Cardiac muscle cell (in vitro differentiated cells and primary cell): ENCODE results near the gene TMEM11. TPM values are rescaled to one million over a fixed set of nuclear protein-coding genes. Genes with fewer than 3 reads are reported as not detected.

ENCODE experiments used
- DNase-seq, 2 donors: peaks; one replicate each; pipeline versions ENCODE4 v3.0.0 to v3.0.0-alpha.2; 2010 to 2017; ENCODE audit warnings: low read depth in 1 of 2, low spot score in 1 of 2
- H3K27ac ChIP-seq: fragments of 200-600 bp; sonication (generic); 2 replicates; pipeline ENCODE4 v1.5.1; 2016
- H3K27me3 ChIP-seq: fragments of 200-600 bp; sonication (generic); 2 replicates; pipeline ENCODE4 v1.6.0; 2016; ENCODE audit warnings: control low read depth
- H3K36me3 ChIP-seq: fragments of 200-600 bp; sonication (generic); 2 replicates; pipeline ENCODE4 v1.5.1; 2016; ENCODE audit warnings: control low read depth
- H3K4me1 ChIP-seq: fragments of 200-600 bp; sonication (generic); 2 replicates; pipeline ENCODE4 v1.8.1; 2017; ENCODE audit warnings: low read depth, mild to moderate bottlenecking, mixed run types
- H3K4me3 ChIP-seq: fragments of 200-600 bp; sonication (generic); 2 replicates; pipeline ENCODE4 v1.5.1; 2016; ENCODE audit warnings: mild to moderate bottlenecking
- H3K9me3 ChIP-seq: fragments of 200-600 bp; sonication (generic); 2 replicates; pipeline ENCODE4 v1.5.1; 2017; ENCODE audit warnings: low read depth, mild to moderate bottlenecking, control low read depth
- polyA plus RNA-seq: library from polyadenylated mRNA; unstranded; fragments of >200 nt; fragmentation: Nextera tagmentation; extraction: Ambion mirVana; gene quantifications from 2 replicates; pipeline ENCODE4 v1.2.1, GENCODE V29; 2016
- total RNA-seq: library from RNA; depleted of rRNA; stranded (reverse); fragments of >200 nt; gene quantifications from 2 replicates; pipeline ENCODE4 v1.2.3, GENCODE V29; 2016
- TF ChIP-seq, protein P1 (sequence below): IDR thresholded peaks from 2 replicates; pipeline ENCODE4 v1.5.1; 2012; ENCODE audit warnings: low read depth, mild to moderate bottlenecking, low read length

Gene TMEM11
- total and polyA plus RNA-seq, 2 experiments from 2014 or later = 37.9 to 91.0 TPM

DNA sequence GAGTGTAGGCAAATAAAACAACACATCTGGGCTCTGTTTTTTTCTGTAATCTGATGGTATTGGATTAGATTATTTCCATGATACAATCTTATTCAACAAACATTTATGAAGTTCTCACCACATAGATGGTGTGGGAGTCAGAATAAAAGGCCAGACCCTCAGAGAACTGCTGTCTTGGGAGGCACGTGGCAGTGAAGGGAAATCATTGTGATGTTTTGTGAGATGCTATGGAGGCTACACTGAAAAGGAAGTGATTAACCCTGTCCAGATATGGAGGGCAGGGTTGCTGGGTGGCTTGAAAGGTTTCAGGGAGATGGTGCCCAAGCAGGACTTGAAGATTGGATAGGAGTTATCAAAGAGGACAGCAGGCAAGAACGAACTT lies 51.6 kb downstream of the TMEM11 start:
- Histone ChIP-seq H3K27ac (no peak overlapping the region), H3K9me3 (no peaks in the 10 kb centered on the region)

GRCh38 chr17:21161498-21162393 lies 52.2 kb downstream of the TMEM11 start:
- peak in 1 of 2 donors; percentile 64 for DNase-seq
- H3K27me3 ChIP-seq = no peaks in the 10 kb centered on the region
- H3K4me1 ChIP-seq = peaks cover 16% of the 10 kb centered on the region
- H3K36me3 ChIP-seq = no peaks in the 10 kb centered on the region
- TF ChIP-seq, protein P1, sequence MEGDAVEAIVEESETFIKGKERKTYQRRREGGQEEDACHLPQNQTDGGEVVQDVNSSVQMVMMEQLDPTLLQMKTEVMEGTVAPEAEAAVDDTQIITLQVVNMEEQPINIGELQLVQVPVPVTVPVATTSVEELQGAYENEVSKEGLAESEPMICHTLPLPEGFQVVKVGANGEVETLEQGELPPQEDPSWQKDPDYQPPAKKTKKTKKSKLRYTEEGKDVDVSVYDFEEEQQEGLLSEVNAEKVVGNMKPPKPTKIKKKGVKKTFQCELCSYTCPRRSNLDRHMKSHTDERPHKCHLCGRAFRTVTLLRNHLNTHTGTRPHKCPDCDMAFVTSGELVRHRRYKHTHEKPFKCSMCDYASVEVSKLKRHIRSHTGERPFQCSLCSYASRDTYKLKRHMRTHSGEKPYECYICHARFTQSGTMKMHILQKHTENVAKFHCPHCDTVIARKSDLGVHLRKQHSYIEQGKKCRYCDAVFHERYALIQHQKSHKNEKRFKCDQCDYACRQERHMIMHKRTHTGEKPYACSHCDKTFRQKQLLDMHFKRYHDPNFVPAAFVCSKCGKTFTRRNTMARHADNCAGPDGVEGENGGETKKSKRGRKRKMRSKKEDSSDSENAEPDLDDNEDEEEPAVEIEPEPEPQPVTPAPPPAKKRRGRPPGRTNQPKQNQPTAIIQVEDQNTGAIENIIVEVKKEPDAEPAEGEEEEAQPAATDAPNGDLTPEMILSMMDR = no peak
- H3K4me3 ChIP-seq = no peak overlapping the region
- no peaks in the 10 kb centered on the region for H3K9me3 ChIP-seq
- H3K27ac ChIP-seq = peak overlapping the region; percentile 12

More for the DNA sequence above, 51.6 kb downstream of the TMEM11 start:
- Histone ChIP-seq H3K4me3 (no peak overlapping the region), H3K27me3 (no peaks in the 10 kb centered on the region), H3K4me1 (peaks cover 22% of the 10 kb centered on the region), H3K36me3 (no peaks in the 10 kb centered on the region)
- DNase-seq = no peak
- TF ChIP-seq, protein P1 = no peak

DNA sequence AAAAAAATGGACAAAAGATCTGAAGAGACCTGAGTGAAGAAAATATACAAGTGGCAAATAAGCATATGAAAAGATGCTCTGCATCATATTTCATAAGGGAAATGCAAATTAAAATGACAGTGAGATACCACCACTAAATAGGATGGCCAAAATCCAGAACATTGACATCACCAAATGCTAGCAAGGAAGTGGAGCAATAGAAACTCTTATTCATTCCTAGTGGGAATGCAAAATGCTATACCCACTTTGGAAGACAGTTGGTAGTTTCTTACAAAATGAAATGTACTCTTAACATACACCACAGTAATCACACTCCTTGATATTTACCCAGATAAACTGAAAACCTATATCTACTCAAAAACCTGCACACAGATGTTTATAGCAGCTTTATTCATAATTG lies 53.6 kb downstream of the TMEM11 start:
- H3K4me3 ChIP-seq = no peak overlapping the region
- no peaks in the 10 kb centered on the region for H3K36me3 ChIP-seq
- peaks cover 7% of the 10 kb centered on the region for H3K4me1 ChIP-seq
- no peaks in the 10 kb centered on the region for H3K9me3 ChIP-seq
- H3K27me3 ChIP-seq = no peaks in the 10 kb centered on the region
- H3K27ac ChIP-seq = no peak overlapping the region
- no peak for DNase-seq
- TF ChIP-seq, protein P1 = no peak

- H3K4me1 ChIP-seq = peaks cover 7% of the 10 kb centered on the region
- DNase-seq = no peak
- no peaks in the 10 kb centered on the region for H3K9me3 ChIP-seq
- TF ChIP-seq, protein P1 = no peak
- H3K4me3 ChIP-seq = no peak overlapping the region
- H3K27me3 ChIP-seq = no peaks in the 10 kb centered on the region
- no peaks in the 10 kb centered on the region for H3K36me3 ChIP-seq
- no peak overlapping the region for H3K27ac ChIP-seq
Observed at GRCh38 chr17:21157586-21158370, 56.2 kb downstream of the TMEM11 start.

- H3K27me3 ChIP-seq = no peaks in the 10 kb centered on the region
- TF ChIP-seq, protein P1 = no peak
- no peaks in the 10 kb centered on the region for H3K36me3 ChIP-seq
- H3K27ac ChIP-seq = no peak overlapping the region
- no peaks in the 10 kb centered on the region for H3K4me1 ChIP-seq
- no peaks in the 10 kb centered on the region for H3K9me3 ChIP-seq
- H3K4me3 ChIP-seq = no peak overlapping the region
- DNase-seq = no peak
Observed at GRCh38 chr17:21152731-21153130, 61.2 kb downstream of the TMEM11 start.
